Activated gamma-delta T cell treated with anti-CD3 and anti-CD28 coated beads, Interleukin-2, amount 50 U/mL, for 16 hours (primary cell): Measurements from ENCODE around the gene REP15.
"Not testable (repeated sequence)": the region's sequence is repeated elsewhere in the genome, so short reads cannot be mapped to it uniquely, and the experiment has no call there.

Experiments used
- DNase-seq: peaks from one replicate; pipeline ENCODE4 v3.0.0-alpha.2; 2020; ENCODE audit warnings: low read depth

REP15 gene, protein sequence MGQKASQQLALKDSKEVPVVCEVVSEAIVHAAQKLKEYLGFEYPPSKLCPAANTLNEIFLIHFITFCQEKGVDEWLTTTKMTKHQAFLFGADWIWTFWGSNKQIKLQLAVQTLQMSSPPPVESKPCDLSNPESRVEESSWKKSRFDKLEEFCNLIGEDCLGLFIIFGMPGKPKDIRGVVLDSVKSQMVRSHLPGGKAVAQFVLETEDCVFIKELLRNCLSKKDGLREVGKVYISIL

DNA sequence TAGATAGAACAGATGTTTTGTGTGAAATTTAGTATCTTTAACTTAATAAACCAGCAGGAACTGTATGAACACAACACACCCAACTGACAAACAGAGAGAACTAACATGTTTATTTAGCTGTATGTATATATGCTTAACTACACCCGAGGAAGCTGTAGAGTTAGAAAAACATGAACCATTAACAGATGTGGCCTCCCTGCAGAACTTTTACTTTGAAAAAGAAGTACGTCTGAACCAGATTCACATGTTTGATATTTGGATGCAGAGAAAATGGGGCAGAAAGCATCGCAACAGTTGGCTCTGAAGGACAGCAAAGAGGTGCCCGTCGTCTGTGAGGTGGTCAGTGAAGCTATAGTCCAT is at the start of gene REP15:
Gene REP15, plus strand, starts transcription at position 155 of the 360 bp plus-strand sequence. Its CDS starts 116 bp downstream, at position 271.
- DNase-seq: no peak

DNA sequence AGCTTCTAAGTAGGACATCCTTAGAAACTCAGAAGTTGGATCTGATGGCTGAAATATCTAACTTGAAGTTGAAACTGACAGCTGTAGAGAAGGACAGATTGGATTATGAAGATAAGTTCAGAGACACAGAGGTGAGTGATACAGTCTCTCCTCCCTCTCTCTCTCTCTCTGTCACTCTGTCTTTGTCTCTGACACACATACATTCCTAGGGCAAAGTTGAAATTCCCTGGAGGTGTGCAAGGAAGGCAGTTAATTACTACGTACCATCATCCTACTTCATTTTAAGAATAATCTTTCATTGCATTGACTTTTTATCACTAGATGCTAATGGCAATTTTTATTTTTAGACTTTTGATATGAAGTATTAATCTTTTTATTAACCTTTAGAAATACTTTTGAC is 46.2 kb upstream of the REP15 start:
- no peak for DNase-seq

DNA sequence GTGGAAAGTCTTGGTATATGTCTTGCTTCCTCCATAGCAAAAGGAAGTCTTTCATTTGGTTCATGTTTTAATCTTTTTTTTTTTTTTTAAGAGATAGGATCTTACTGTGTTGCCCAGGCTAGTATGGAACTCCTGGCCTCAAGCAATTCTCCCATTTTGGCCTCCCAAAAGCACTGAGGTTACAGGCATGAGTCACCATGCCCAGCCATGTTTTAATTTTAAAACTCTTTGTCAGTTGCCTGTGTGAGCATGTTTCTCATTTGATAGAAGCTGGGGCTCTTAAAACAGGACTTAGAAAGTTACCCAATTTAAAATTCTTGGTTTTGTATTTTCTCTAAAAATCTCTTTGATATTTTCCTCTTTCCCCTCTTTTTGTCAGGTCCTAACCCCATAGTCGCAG is 45.0 kb upstream of the REP15 start:
- no peak for DNase-seq

DNA sequence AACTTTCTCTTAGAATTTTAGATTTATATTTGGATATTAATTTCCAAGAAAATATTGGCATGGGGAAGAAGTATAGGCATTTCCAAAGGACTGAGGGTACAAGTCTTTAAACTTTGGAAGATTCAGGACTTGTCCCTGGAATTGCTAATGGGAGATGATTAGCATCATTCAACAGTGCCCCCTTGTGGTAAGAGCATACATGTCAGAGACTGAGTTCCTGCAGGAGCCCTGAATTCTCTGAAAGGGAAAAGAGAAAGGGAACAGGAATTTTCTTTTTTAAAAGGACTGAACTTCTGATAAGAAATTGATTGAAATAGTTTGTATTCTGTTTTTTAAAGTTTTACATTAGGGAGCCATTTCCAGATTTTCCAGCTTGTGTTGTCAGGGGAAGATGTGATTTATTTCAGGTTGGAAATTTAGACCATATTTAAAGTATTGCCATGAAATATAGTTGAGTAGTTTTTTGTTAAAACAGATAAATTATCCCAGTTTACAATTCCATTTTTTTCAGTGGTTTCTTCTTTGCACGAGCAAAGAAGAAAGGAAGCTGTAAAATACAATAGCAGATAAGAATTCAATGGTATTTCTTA is 44.0 kb upstream of the REP15 start:
- peak; percentile 17 for DNase-seq

DNA sequence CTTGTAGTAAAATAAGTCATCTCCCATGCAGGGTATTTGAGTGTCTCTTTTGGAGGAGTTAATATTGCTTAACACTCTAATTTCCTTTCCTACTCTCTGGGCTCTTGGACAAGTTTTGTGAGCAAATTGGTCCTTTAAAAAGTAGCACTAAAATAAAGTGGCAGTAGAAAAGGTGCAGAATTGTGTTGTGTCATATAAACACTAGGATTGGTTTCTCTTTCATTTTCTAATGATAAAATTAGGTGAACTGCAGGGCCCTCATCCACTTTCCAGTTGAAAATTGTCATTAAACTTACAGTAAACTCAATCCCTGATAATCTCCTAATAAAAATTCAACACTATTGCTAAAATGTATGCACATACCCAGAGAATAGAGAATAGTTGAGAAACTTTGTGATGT is 42.6 kb upstream of the REP15 start:
- no peak for DNase-seq

DNA sequence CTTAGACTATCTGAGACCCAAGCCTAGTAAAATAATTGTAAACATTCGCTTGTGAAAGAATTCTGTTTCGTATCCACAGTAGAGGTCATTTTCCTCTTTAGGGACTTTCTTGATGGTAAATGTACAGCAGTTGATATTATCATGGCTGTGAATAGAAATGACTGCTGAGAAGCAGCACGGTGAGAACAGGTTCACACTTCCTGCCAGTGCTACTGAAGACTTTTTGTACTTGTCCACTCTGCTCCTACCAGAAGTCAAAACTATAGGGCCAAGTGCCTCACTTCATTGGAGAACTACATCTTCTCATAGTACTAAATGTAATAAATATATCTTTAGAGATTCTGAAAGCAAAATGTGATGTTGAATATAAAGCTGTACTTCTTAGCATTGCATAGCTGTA is 40.8 kb upstream of the REP15 start:
- not testable (repeated sequence) for DNase-seq

DNA sequence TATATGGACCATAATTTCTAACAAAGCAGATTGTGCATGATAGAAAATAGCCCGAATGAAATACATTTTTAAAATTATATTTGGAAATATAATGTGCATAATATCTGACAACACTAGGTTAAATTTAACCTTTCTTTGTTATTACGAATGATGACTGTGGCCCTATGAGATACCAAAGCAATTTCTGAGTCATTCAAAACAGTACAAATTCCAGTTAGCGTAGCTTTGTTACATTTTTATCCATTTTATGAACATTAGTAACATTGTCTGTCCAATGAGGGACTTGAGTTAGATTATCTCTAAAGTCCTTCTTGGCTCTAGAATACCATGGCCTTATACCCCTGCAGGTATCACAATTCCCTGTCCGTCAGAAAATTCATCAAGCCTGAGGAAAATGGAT is 39.0 kb upstream of the REP15 start:
- no peak for DNase-seq

DNA sequence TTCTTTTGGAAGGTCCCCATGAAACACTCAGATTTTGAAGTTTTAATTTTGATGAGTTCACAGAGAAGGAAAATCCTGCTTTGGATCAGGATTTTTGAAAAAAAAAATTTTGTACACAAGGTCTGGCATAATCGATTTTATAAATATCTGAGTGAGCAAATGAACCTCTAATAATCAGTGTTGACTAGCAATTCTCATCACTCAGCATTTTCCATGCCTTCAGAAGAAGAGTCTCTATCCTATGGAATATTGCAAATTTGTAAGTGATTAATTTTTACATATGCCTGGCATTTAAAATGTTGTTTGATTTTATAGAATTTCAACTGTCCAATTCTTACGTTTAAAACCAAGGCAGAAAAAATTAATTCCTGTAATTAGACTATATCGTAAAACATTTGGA is 30.5 kb upstream of the REP15 start:
- DNase-seq: no peak

DNA sequence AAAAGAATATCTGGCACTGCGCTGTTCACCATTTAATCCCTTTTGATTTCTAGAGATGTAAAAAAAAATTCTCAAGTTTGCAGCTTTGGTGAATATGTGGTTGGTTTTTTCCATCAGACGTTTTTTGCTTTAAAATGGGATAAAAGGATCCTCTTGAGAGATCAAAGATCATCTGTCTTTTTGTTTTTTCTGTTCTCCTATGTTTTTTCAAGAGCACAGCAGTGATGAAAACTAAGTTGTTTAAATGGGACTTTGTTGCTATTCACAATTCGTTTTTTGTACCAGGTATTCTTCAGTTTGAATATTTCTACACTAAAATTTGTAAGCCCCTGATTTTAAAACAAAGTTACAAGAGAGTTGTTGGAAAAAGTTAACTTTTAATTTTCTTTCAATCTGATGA is 29.7 kb upstream of the REP15 start:
- no peak for DNase-seq

DNA sequence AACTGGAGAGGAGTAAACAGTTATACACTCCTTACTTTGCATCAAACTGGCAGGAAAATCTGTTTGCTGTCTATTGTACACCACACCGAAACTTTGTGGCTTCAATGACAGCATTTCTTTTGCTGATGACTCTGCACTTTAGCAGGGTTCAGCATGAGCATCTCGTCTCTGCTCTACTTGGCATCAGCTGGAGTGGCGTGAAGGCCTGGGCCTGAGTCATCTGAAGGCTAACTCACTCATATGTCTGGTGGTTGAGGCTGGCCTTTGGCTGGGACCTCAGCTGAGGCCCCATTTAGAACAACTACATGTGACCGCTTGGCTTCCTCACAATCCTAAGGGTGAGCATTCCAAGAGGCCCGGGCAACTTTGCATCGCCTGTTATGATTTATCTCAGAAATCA is 28.7 kb upstream of the REP15 start:
- DNase-seq: no peak

DNA sequence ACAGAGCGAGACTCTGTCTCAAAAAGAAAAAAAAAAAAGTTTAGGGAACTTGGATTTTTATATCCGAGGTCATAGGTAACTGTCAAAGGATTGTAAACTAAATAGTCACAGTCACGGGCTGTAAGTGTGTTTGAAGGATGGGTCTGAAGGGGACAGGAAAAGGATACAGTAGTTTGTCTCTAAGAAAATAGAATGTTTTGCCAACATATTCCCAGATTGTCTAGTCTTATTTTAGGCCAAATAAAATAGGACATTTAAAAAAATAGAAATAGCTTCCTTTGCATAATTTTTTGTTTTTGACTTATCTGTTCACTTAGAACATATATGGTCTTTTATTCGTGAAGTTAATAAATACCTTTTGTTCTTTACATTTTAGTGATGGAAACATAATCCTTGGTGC is 24.2 kb upstream of the REP15 start:
- no peak for DNase-seq

DNA sequence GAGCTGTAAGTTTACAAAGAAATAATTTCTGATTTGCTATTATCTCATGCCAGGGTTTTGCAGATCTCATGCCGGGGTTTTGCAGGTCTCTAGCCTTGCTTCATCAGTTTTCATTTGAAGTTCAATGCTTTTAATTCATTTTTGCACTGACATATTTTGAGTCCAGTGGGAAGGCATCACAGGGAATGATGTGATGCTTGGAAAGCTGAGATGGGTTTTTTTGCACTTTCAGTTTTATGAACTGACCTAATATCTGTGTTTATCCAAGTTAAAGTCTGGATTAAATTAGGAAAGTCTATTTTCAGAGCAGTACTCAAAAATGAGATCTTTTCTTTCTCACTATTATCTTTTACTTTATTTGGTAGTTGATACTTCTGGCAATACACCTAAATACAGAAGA is 23.6 kb upstream of the REP15 start:
- no peak for DNase-seq

DNA sequence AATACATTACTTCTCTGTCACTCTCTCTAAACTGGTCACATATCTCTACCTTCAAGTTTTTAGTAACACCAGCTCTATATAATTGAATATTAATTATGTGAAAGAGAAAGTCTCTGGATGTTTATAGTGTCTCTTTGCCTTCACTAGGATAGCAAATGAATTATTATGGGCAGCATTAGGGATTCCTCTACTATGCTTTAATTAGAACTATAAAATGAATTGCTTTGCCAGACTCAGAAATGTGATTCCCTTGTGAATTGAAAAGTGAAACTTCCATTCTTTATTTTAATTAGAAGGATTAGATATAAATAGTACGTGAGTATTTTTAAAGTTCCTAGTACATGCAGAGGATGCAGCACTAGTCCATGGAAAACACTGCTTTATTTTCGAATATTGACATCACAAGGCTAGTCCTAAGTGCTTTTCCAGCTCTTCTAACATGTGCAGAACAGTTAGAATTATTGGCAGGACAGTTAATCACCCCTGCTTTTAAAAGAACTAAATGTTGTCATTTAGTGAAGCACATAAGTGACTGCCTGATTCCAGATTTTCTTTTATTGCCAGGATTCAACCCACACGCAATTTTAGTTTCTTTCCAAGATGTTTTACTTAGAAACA is 23.0 kb upstream of the REP15 start:
- no peak for DNase-seq

DNA sequence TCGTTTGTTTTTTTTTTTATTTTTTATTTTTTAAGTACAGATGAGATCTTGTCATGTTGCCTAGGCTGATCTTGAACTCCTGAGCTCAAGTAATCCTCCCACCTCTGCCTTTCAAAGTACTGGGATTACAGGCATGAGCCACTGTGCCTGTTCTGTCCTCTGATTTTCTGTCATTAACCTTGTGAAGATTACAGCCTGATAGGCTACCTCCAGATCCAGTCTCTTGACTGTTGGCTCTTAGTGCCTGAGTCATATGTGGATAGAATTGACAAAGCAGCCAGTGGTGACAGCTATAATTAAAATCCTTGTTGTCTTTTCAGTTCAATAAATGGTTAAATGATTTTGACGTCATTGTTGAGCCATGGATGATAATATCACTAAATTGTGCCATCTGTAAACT is 21.3 kb upstream of the REP15 start:
- DNase-seq: no peak

DNA sequence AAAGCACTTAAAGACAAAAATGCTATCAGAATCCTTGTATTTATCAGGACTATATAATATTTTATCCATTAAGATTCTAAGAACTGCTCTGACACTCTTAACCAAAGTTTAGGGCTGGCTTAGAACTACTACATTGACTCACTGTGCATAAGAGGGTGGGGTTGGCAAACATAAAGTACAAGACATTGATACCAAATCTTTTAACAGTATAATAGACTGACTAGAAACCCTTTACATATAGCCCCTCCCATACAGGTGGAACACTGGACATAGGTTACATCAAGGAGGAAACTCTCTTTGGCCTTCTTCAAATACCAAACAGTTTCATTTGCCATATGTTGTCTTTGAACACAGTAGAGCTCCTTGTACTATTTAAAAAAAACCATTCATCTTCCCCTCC is 15.6 kb upstream of the REP15 start:
- DNase-seq: no peak

DNA sequence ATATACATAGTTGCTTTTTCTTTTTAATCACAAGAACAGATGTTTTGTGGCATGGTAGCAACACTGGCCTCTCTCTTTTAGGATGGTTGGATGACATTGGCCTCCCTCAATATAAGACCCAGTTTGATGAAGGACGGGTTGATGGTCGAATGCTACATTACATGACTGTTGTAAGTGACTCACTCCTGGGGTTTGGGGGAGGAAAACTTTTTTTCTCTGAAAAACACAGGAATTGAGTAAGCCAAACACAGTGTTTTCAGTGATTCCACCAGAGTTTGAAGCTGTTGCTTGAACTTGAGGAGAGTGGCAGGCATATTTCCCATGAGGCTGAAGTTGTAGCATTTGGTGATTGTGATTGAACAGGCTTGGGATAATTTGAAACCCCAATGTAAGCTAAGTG is 13.7 kb upstream of the REP15 start:
- no peak for DNase-seq

DNA sequence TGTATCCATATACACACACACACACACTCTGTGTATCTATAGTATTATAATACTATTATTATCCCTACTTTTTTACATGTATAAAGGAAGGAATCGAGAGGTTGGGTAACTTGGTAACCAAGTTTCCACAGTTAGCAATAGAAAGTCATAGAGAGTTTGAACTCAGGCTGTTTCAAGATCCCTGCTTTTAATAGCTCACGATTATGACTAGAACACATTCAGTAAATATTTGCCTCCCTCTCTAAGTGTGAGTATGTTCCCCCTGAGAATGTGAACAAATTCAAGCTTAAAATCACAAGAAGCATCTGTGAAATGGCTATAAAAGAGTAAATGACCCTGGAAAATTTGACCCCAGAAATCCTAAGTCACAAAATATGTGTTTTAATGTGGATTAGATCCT is 11.0 kb upstream of the REP15 start:
- DNase-seq: no peak

DNA sequence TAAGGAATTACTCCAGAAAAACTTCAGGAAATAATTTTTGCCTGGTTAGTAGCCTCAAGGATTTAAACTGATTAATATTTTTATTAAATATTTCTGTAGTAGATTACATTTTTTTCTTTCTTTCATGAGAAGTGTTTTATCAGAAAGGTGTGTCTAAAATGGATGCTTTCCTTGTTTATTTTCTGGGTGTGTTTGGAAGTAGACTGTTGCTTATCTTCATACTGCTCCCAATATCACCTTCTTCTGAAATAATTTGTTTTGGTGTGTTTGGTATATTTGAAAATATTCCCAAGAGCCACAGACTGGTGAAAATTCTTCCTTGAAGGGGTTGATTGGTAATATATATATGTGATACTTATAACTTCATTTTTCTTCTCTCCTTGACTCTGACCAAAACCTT is 10.1 kb upstream of the REP15 start:
- no peak for DNase-seq

DNA sequence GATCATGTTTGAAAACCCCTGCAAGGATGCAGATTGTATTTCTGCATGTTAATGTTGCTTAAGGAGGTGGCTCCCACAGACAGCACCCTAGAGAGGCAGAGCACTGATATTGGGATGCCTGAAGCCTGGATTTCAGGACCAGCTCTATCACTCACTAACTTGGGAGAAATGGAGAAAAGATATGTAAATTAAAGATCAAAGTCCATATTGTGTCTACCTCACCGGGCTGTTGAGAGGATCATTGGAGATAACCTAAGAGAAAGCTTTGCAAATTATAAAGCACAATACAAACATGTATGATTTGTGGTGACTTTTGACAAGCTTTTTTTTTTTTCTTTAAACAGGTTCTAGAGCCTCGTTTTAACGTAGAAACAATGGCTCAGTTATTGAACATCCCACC is 7.6 kb upstream of the REP15 start:
- DNase-seq: no peak

DNA sequence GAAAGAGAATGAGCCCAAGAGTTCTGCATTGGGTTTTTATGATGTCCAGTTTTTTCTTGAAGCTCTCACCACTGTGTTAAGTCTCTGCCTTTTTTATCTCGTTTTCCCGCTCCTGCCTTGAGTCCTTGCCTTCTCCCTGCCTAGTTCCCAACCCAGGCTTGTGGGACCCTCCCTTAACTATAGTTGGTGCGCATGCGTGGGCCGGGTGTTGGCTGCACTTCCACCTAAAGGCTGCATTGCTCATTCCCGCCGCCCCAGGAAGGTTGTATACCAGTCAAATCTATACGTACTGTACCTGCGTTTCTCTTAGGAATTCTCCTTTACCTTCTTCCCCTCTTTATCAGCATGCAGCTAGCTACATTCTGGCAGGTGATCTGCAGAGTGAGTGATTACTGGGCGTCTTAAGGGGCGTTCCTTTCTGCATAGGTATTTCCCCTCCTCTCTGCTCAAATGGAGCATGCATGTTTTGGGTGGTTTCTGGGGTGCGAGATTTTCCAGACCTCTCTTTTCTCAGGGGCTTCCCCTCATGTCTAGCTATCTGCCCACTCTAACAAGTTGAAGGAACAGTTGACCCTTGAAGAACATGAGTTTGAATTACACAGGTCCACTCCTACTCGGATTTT is 6.6 kb upstream of the REP15 start:
- no peak for DNase-seq

DNA sequence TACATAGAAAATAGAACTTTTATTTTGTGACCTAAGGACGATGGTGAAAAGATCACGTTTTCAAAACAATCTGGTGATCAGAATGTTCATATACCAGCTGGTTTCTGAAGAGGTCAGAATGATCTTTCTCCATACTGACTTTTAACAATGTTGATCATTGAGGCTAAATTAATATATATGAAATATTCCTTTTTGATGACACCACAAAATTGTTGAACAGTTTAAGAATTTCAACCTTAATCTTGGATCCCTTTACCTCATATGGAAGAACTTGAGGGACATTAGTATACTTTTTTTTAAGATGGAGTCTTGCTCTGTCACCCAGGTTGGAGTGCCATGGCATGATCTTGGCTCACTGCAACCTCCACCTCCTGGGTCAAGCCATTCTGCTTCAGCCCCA is 2.8 kb upstream of the REP15 start:
- DNase-seq: no peak

DNA sequence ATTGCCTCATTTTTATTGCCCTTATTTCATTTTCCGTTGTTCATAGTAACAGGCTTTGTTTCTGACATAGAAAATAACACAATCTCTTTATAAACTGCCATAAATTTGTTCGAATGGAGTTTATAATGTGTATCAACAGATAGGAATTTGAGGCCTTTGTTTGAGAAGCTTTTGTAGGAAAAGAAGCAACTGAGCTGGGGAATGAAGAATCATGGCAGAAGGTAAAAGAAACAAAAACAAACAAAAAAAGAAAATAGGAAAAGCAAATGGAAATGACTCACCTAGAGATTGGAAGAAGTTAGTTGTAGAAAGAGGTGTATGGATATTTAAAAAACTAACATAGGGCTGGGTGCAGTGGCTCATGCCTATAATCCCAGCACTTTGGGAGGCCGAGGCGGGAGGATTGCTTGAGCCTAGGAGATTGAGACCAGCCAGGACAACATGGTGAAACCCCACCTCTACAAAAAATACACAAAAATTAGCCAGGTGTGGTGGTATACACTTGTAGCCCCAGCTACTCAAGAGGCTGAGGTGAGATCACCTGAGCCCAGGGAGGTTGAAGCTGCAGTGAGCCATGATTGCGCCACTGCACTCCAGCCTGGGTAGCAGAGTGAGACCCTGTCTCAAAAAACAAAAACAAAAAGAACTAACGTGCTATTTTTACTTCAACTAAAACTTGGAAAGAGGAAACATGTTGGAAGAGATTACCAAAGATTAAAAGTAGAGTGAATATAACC is 523 bp upstream of the REP15 start:
- DNase-seq: no peak
